Activated naive CD4-positive, alpha-beta T cell treated with anti-CD3 and anti-CD28 coated beads, Interleukin-2, amount 50 U/mL, for 72 hours (primary cell): Measurements from ENCODE around the gene SPAAR. TPM values are rescaled to one million over a fixed set of nuclear protein-coding genes. Genes with fewer than 3 reads are reported as not detected.
"Not testable (repeated sequence)": the region's sequence is repeated elsewhere in the genome, so short reads cannot be mapped to it uniquely, and the experiment has no call there.

Experiments
- ATAC-seq, 2 donors: fragments of 150-1000 bp; cut with Tn5 transposase; 2 replicates each; pipeline ENCODE4 v1.10.0; 2021; ENCODE audit warnings: mild to moderate bottlenecking in 2 of 2, moderate library complexity in 2 of 2
- DNase-seq, 2 donors: peaks; one replicate each; pipeline ENCODE4 v3.0.0; 2021 to 2022; ENCODE audit warnings: low spot score in 2 of 2
- H3K27ac Mint-ChIP-seq, 2 donors: one replicate each; pipeline ENCODE4 v1.8.0; 2022; ENCODE audit warnings: mild to moderate bottlenecking in 2 of 2, mixed read lengths in 2 of 2
- H3K36me3 Mint-ChIP-seq, 2 donors: one replicate each; pipeline ENCODE4 v1.8.0; 2022; ENCODE audit warnings: mixed read lengths in 2 of 2
- H3K9me3 Mint-ChIP-seq, 2 donors: one replicate each; pipeline ENCODE4 v1.8.0; 2022; ENCODE audit warnings: mixed read lengths in 2 of 2
- total RNA-seq, 2 donors: library from RNA; stranded (reverse); gene quantifications; one replicate each; pipeline ENCODE4 v1.2.3, GENCODE V29; 2022

Gene SPAAR
- total RNA-seq, result not detected

- no peak for ATAC-seq
- H3K9me3 Mint-ChIP-seq, result no peaks in the 10 kb centered on the region
- H3K36me3 Mint-ChIP-seq, result no peaks in the 10 kb centered on the region
- peak within 1 kb of the TSS; percentile 1 to 6 for H3K27ac Mint-ChIP-seq
- no peak for DNase-seq
Observed at GRCh38 chr9:35909274-35909673, at the start of gene SPAAR. TSS of gene SPAAR (plus strand) at chr9:35909490. CDS start at chr9:35910464, 974 bp downstream.

- H3K36me3 Mint-ChIP-seq, result no peaks in the 10 kb centered on the region
- H3K9me3 Mint-ChIP-seq, result no peaks in the 10 kb centered on the region
- ATAC-seq, result no peak
- no peak for DNase-seq
- H3K27ac Mint-ChIP-seq, result no peak overlapping the region
Observed at GRCh38 chr9:35859990-35860339, 49.3 kb upstream of the SPAAR start.

GRCh38 chr9:35861161-35861897 lies 48.0 kb upstream of the SPAAR start:
- Mint-ChIP-seq H3K27ac (no peak overlapping the region), H3K9me3 (no peaks in the 10 kb centered on the region), H3K36me3 (no peaks in the 10 kb centered on the region)
- ATAC-seq (no peak), DNase-seq (peak in 1 of 2 donors; percentile 1)

GRCh38 chr9:35862328-35862727 lies 47.0 kb upstream of the SPAAR start:
- DNase-seq (no peak), ATAC-seq (no peak)
- H3K27ac Mint-ChIP-seq, result no peak overlapping the region
- H3K36me3 Mint-ChIP-seq, result no peaks in the 10 kb centered on the region
- H3K9me3 Mint-ChIP-seq, result no peaks in the 10 kb centered on the region

GRCh38 chr9:35863583-35863982 lies 45.7 kb upstream of the SPAAR start:
- DNase-seq (no peak), ATAC-seq (no peak)
- no peak overlapping the region for H3K27ac Mint-ChIP-seq
- H3K9me3 Mint-ChIP-seq, result no peaks in the 10 kb centered on the region
- H3K36me3 Mint-ChIP-seq, result no peaks in the 10 kb centered on the region

- H3K27ac Mint-ChIP-seq, result no peak overlapping the region
Observed at GRCh38 chr9:35864695-35865255, 44.5 kb upstream of the SPAAR start.

GRCh38 chr9:35867538-35867937 lies 41.8 kb upstream of the SPAAR start:
- Mint-ChIP-seq H3K9me3 (no peaks in the 10 kb centered on the region), H3K27ac (no peak overlapping the region), H3K36me3 (no peaks in the 10 kb centered on the region)
- ATAC-seq (no peak), DNase-seq (no peak)

More at GRCh38 chr9:35864695-35865255, 44.5 kb upstream of the SPAAR start:
- Mint-ChIP-seq H3K36me3 (no peaks in the 10 kb centered on the region), H3K9me3 (no peaks in the 10 kb centered on the region)
- no peak for DNase-seq
- no peak for ATAC-seq

- no peak overlapping the region for H3K27ac Mint-ChIP-seq
- no peak for ATAC-seq
Observed at GRCh38 chr9:35868933-35869332, 40.4 kb upstream of the SPAAR start.

GRCh38 chr9:35869621-35870216 lies 39.6 kb upstream of the SPAAR start:
- ATAC-seq, result no peak
- no peak for DNase-seq
- no peaks in the 10 kb centered on the region for H3K9me3 Mint-ChIP-seq
- H3K36me3 Mint-ChIP-seq, result no peaks in the 10 kb centered on the region
- no peak overlapping the region for H3K27ac Mint-ChIP-seq

More at GRCh38 chr9:35868933-35869332, 40.4 kb upstream of the SPAAR start:
- no peak for DNase-seq
- no peaks in the 10 kb centered on the region for H3K36me3 Mint-ChIP-seq
- no peaks in the 10 kb centered on the region for H3K9me3 Mint-ChIP-seq

- H3K27ac Mint-ChIP-seq, result no peak within 1 kb of the TSS
- no peaks in the 10 kb centered on the region for H3K36me3 Mint-ChIP-seq
- no peak for DNase-seq
- no peaks in the 10 kb centered on the region for H3K9me3 Mint-ChIP-seq
- no peak for ATAC-seq
Observed at GRCh38 chr9:35870351-35870923, 38.9 kb upstream of the SPAAR start, which contains the start of gene OR13J1. TSS of gene OR13J1 (minus strand) at chr9:35870401. CDS start at chr9:35870401, 0 bp downstream.

- no peak for ATAC-seq
- no peaks in the 10 kb centered on the region for H3K36me3 Mint-ChIP-seq
- no peak overlapping the region for H3K27ac Mint-ChIP-seq
- no peak for DNase-seq
- no peaks in the 10 kb centered on the region for H3K9me3 Mint-ChIP-seq
Observed at GRCh38 chr9:35871545-35871944, 37.7 kb upstream of the SPAAR start.

GRCh38 chr9:35872505-35872904 lies 36.8 kb upstream of the SPAAR start:
- H3K36me3 Mint-ChIP-seq, result peaks cover 2 to 3% of the 10 kb centered on the region in 2 donors
- no peak for ATAC-seq
- no peak for DNase-seq
- H3K9me3 Mint-ChIP-seq, result peaks cover 3% of the 10 kb centered on the region in 2 donors
- H3K27ac Mint-ChIP-seq, result no peak overlapping the region

GRCh38 chr9:35882263-35882848 lies 26.9 kb upstream of the SPAAR start:
- Mint-ChIP-seq H3K27ac (peak overlapping the region in 1 of 2 donors; percentile 3), H3K36me3 (peaks cover 6 to 7% of the 10 kb centered on the region in 2 donors), H3K9me3 (peaks cover 3 to 6% of the 10 kb centered on the region in 2 donors)
- ATAC-seq (peak; percentile 68 to 80), DNase-seq (peak; percentile 71 to 81)

- H3K27ac Mint-ChIP-seq, result no peak overlapping the region
- ATAC-seq (no peak), DNase-seq (no peak)
- H3K9me3 Mint-ChIP-seq, result no peaks in the 10 kb centered on the region
- peaks cover 0 to under 1% of the 10 kb centered on the region in 2 donors for H3K36me3 Mint-ChIP-seq
Observed at GRCh38 chr9:35882996-35883395, 26.3 kb upstream of the SPAAR start.

GRCh38 chr9:35884908-35885307 lies 24.4 kb upstream of the SPAAR start:
- H3K36me3 Mint-ChIP-seq, H3K27ac Mint-ChIP-seq, ATAC-seq, H3K9me3 Mint-ChIP-seq, DNase-seq: not testable (repeated sequence)

- Mint-ChIP-seq H3K9me3 (no peaks in the 10 kb centered on the region), H3K36me3 (no peaks in the 10 kb centered on the region), H3K27ac (no peak overlapping the region)
- DNase-seq (no peak), ATAC-seq (no peak)
Observed at GRCh38 chr9:35891646-35892045, 17.6 kb upstream of the SPAAR start.

GRCh38 chr9:35892051-35892450 lies 17.2 kb upstream of the SPAAR start:
- ATAC-seq (no peak), DNase-seq (no peak)
- Mint-ChIP-seq H3K36me3 (no peaks in the 10 kb centered on the region), H3K27ac (no peak overlapping the region), H3K9me3 (no peaks in the 10 kb centered on the region)
